Astrocyte of the cerebellum (primary cell): Measurements from ENCODE around the gene SHC2.

Source experiments
- DNase-seq: peaks from one replicate; pipeline ENCODE4 v3.0.0-alpha.2; 2011; ENCODE audit warnings: low read depth
- H3K4me3 ChIP-seq: 2 replicates; pipeline ENCODE4 v1.5.1; 2011; ENCODE audit warnings: mild to moderate bottlenecking, low read depth, low read length, moderate library complexity
- CTCF ChIP-seq: IDR thresholded peaks from 2 replicates; pipeline ENCODE4 v1.5.1; 2012; ENCODE audit warnings: low read length, low read depth, moderate library complexity, mild to moderate bottlenecking; ENCODE audit errors: missing control alignments
- in situ Hi-C: cut with HindIII; loops from 2 replicates; pipeline ENCODE4 v1.10.0; 2017; ENCODE audit warnings: low sequenced_read_pairs

The SHC2 gene

DNA sequence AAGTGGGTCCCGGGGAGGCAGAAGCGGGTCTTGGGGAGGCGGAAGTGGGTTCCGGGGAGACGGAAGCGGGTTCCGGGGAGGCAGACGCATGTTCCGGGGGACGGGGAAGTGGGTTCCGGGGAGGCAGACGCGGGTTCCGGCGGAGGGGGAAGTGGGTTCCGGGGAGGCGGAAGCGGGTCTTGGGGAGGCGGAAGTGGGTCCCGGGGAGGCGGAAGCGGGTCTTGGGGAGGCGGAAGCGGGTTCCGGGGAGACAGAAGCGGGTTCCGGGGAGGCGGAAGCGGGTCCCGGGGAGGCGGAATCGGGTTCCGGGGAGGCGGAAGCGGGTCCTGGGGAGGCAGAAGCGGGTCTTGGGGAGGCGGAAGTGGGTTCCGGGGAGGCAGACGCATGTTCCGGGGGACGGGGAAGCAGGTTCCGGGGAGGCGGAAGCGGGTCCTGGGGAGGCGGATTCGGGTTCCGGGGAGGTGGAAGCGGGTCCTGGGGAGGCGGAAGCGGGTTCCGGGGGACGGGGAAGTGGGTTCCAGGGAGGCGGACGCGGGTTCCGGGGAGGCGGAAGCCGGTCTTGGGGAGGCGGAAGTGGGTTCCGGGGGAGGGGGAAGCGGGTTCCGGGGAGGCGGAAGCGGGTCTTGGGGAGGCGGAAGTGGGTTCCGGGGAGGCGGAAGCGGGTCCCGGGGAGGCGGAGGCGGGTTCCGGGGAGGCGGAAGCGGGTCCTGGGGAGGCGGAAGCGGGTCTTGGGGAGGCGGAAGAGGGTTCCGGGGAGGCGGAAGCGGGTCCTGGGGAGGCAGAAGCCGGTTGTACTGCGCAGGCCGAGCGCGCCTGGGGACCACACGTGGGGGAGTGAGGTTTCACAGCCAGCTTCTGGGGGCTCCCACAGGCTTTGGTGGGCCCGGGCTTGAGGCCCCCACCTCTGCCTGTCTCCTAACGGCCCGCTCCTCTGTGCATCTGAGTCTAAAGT lies 2.5 kb downstream of the SHC2 start:
- in situ Hi-C loops = loop anchor here (10.0 kb wide), 1 partner anchor 154 kb away; no protein-coding TSS in a partner anchor
- TF ChIP-seq CTCF = no peak
- H3K4me3 ChIP-seq = no peak overlapping the region
- DNase-seq = no peak

GRCh38 chr19:457636-458035 lies 3.2 kb downstream of the SHC2 start:
- in situ Hi-C loops = loop anchor here (10.0 kb wide), 1 partner anchor 153 kb away; no protein-coding TSS in a partner anchor
- DNase-seq = no peak
- no peak overlapping the region for H3K4me3 ChIP-seq
- TF ChIP-seq CTCF = no peak

DNA sequence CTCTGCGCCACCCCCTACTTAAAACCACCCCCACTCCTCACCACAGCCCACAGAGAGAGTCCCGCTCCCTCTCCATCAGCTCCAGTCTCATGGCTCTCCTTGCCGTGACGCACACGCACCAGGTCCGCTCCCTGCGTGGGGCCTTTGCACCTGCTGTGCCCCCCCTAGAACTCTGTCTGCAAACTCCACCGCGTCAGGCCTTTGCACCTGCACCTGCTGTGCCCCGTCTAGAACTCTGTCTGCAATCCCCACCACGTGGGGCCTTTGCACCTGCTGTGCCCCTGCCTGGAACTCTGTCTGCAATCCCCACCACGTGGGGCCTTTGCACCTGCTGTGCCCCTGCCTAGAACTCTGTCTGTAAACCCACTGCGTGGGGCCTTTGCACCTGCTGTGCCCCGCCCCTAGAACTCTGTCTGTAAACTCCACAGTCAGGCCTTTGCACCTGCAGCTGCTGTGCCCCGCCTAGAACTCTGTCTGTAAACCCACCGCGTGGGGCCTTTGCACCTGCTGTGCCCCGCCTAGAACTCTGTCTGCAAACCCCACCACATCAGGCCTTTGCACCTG lies 4.2 kb downstream of the SHC2 start:
- in situ Hi-C loops = loop anchor here (10.0 kb wide), 1 partner anchor 152 kb away; no protein-coding TSS in a partner anchor
- no peak overlapping the region for H3K4me3 ChIP-seq
- no peak for DNase-seq
- no peak for TF ChIP-seq CTCF

DNA sequence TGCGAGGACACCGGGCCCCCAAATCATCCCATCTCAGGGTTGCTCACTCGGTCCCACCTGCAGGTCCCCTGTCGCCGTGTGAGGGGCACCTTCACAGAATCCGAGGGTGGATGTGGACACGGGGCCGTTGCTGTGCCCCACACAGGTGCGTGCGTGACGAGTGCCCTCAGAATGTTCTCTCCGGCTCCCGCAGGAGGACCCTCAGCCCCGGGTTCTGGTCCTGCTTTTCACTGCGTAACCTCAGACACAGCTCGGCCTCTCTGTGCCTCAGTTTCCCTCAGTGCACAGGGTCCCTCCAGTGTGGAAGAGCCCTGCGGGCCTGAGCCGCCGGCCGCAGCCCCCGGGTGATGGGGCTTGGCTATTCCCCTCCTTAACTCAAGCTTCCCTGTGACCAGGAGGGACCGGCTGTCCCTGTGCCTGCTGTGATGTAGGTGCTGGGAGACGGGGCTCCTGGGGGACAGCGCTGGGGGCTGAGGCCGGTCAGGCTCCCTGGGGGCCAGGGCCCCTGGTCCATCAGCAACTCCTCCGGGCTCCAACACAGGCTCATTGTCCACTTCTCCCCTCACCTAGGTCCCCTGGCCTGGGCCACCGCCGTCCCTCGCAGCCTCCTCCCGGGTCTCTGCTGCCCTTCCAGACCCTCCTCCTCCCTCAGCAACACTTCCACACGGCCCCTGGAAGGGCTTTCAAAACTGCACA lies 4.8 kb downstream of the SHC2 start:
- in situ Hi-C loops = loop anchor here (10.0 kb wide), 1 partner anchor 151 kb away; no protein-coding TSS in a partner anchor
- TF ChIP-seq CTCF = no peak
- no peak overlapping the region for H3K4me3 ChIP-seq
- DNase-seq = no peak

DNA sequence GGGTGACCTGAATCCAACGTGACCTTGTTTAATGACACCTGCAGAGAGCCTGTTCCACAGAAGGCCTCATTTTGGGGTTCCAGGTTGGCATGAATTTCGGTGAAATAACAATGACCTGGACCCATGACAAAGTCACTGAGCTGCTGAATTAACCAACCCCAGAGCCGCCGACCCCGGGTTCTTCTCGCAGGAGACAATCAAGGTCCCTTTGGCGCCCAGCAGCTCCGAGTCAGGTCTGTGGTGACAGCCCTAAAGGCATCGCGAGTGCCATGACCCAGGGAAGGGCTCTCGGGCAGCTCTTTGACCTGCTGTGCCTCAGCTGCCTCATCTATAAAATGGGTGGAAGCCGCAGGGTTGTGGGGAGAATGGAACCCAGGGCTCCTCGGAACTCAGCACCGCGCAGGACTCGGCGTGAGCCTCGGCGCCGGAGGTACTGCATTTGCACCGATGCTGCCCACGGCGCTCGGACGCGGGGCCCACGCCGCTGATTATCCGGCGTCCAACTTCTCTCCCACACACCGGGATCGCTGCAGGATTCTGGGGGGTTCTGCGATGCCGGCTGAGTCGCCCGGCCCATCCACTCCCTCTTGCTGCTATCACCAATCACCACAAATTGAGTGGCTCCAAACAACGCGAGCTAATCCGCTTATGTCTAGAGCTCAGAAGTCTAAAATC lies 5.7 kb downstream of the SHC2 start:
- no peak for TF ChIP-seq CTCF
- DNase-seq = no peak
- in situ Hi-C loops = loop anchor here (10.0 kb wide), 1 partner anchor 150 kb away; no protein-coding TSS in a partner anchor
- no peak overlapping the region for H3K4me3 ChIP-seq

GRCh38 chr19:453606-454005 lies 7.2 kb downstream of the SHC2 start:
- no peak for TF ChIP-seq CTCF
- DNase-seq = no peak
- in situ Hi-C loops = loop anchor here (10.0 kb wide), 1 partner anchor 149 kb away; no protein-coding TSS in a partner anchor
- no peak overlapping the region for H3K4me3 ChIP-seq
